T-cell (primary cell): ENCODE results near the gene MIR17HG. TPM values are rescaled to one million over a fixed set of nuclear protein-coding genes. Genes with fewer than 3 reads are reported as not detected.

ENCODE experiments used
- ATAC-seq, 4 experiments: fragments of 200-7000 bp in 3 of 4; fragments of 150-1000 bp in 1 of 4; cut with Tn5 transposase; replicated peaks in 1 of 4; 1 replicate in 3 of 4; 2 replicates in 1 of 4; pipeline ENCODE4 v1.10.0; 2021; ENCODE audit warnings: moderate library complexity in 3 of 4, mild to moderate bottlenecking in 2 of 4, moderate number of reproducible peaks in 1 of 4
- CTCF ChIA-PET, 2 donors: fragments of 300-600 bp; sonication (Branson Sonifier 250); formaldehyde crosslinking; loops; one replicate each; lab custom pipeline; 2022; ENCODE audit warnings: antibody characterized with exemption in 2 of 2; lab: Charles Lee
- POLR2A ChIA-PET, 2 donors: fragments of 300-600 bp; sonication (Branson Sonifier 250); formaldehyde crosslinking; loops; one replicate each; lab custom pipeline; 2022; ENCODE audit warnings: antibody characterized with exemption in 2 of 2; lab: Charles Lee
- DNase-seq, 35 experiments: peaks; one replicate each; pipeline versions ENCODE4 v3.0.0 to v3.0.0-alpha.2; 2013 to 2023
- H3K27ac ChIP-seq: one replicate; pipeline ENCODE4 v1.5.1; 2013; ENCODE audit warnings: low read length
- H3K27me3 ChIP-seq, 2 experiments: replicated peaks in 1 of 2; 1 replicate in 1 of 2; 2 replicates in 1 of 2; pipeline versions ENCODE4 v1.6.1 to v1.7.0; 2013; ENCODE audit warnings: low read length in 1 of 2, mixed read lengths in 1 of 2; ENCODE audit not compliant: control insufficient read depth in 2 of 2, insufficient read depth in 2 of 2; ENCODE audit errors: extremely low read depth in 1 of 2
- H3K36me3 ChIP-seq, 2 donors: 1 replicate in 1 of 2; 2 replicates in 1 of 2; pipeline versions ENCODE4 v1.6.1 to v1.7.0; 2013; ENCODE audit warnings: low read length in 1 of 2; ENCODE audit not compliant: control insufficient read depth in 2 of 2, insufficient read depth in 1 of 2; ENCODE audit errors: extremely low read depth in 1 of 2
- H3K4me1 ChIP-seq, 2 experiments: 1 replicate in 1 of 2; 2 replicates in 1 of 2; pipeline versions ENCODE4 v1.6.1 to v1.7.0; 2013; ENCODE audit warnings: low read length in 2 of 2, mixed read lengths in 1 of 2; ENCODE audit not compliant: insufficient read depth in 2 of 2, control insufficient read depth in 1 of 2; ENCODE audit errors: extremely low read depth in 1 of 2
- H3K4me3 ChIP-seq, 2 donors: 1 replicate in 1 of 2; 2 replicates in 1 of 2; pipeline versions ENCODE4 v1.5.1 to v1.7.0; 2013; ENCODE audit warnings: mild to moderate bottlenecking in 2 of 2, low read length in 1 of 2, moderate library complexity in 1 of 2; ENCODE audit not compliant: control insufficient read depth in 1 of 2; ENCODE audit errors: extremely low read depth in 1 of 2
- H3K9me3 ChIP-seq: 2 replicates; pipeline ENCODE4 v1.7.0; 2013
- H3K27ac Mint-ChIP-seq, 2 donors: one replicate each; pipeline ENCODE4 v1.8.0; 2020 to 2021; ENCODE audit warnings: mild to moderate bottlenecking in 2 of 2, mixed read lengths in 2 of 2
- H3K27me3 Mint-ChIP-seq, 2 donors: one replicate each; pipeline ENCODE4 v1.8.0; 2021 to 2022; ENCODE audit warnings: mixed read lengths in 2 of 2
- H3K36me3 Mint-ChIP-seq: one replicate; pipeline ENCODE4 v1.8.0; 2021; ENCODE audit warnings: mixed read lengths
- H3K4me1 Mint-ChIP-seq, 3 donors: one replicate each; pipeline ENCODE4 v1.8.0; 2020 to 2022; ENCODE audit warnings: mixed read lengths in 3 of 3, mild to moderate bottlenecking in 1 of 3
- H3K4me3 Mint-ChIP-seq, 3 donors: one replicate each; pipeline ENCODE4 v1.8.0; 2020 to 2022; ENCODE audit warnings: mild to moderate bottlenecking in 3 of 3, mixed read lengths in 3 of 3, moderate library complexity in 3 of 3
- H3K9me3 Mint-ChIP-seq, 3 donors: one replicate each; pipeline ENCODE4 v1.8.0; 2020 to 2022; ENCODE audit warnings: mixed read lengths in 3 of 3
- WGBS: methylation state at CpG from one replicate; pipeline ENCODE4 v1.1.5; 2013; ENCODE audit warnings: missing lambda C conversion rate; ENCODE audit not compliant: insufficient coverage; 5-methylcytosine and 5-hydroxymethylcytosine counted together
- total RNA-seq, 35 experiments: library from RNA in 6 of 35; stranded (reverse) in 6 of 35; fragments of 120-200 nt in 1 of 35; gene quantifications; one replicate each; pipeline versions ENCODE4 v1.2.1 to v1.2.4 and lab custom pipeline; 2013 to 2026

MIR17HG gene
- total RNA-seq, 5 donors from 2014 or later (not counting 1 experiment from before 2014, with no cell fraction given): 9.4 to 15.1 (median 11.2) TPM

DNA sequence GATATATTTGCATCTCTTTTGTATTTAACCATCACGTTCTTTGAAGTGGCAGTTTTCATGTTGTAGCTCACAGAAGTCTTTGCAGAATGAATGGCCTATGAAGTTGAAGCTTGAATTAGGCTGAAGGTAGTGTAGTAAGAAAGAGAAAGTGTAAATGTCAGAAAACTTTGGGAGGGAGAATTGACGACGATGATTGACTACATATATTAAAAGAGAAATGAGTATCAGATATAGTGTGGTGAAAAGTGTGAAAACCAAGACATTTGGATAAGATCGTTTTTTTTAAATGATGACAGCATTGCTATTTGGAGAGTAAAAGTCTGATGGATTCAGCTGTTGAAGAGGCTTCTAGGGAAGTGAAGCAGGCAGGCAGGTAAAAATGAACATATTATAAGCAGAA, 36.3 kb downstream of the MIR17HG start:
- WGBS: 33% methylated on average over 1 of the region's 4 CpGs
- H3K4me3 Mint-ChIP-seq: no peak overlapping the region
- no peak overlapping the region for H3K27ac Mint-ChIP-seq
- Histone ChIP-seq H3K36me3 (no peaks in the 10 kb centered on the region), H3K27me3 (no peaks in the 10 kb centered on the region), H3K9me3 (no peaks in the 10 kb centered on the region), H3K27ac (no peak overlapping the region), H3K4me1 (no peaks in the 10 kb centered on the region), H3K4me3 (no peak overlapping the region)
- ATAC-seq (no peak), DNase-seq (no peak)
- H3K27me3 Mint-ChIP-seq: peaks cover 9 to 20% of the 10 kb centered on the region in 2 donors
- CTCF ChIA-PET: no interaction called here
- POLR2A ChIA-PET: no interaction called here
- H3K9me3 Mint-ChIP-seq: peaks cover 0 to 3% (median 2%) of the 10 kb centered on the region in 3 donors
- H3K4me1 Mint-ChIP-seq: peaks cover 0 to 3% (median 0%) of the 10 kb centered on the region in 3 donors
- no peaks in the 10 kb centered on the region for H3K36me3 Mint-ChIP-seq

GRCh38 chr13:91384896-91385295, 37.4 kb downstream of the MIR17HG start:
- no peaks in the 10 kb centered on the region for H3K27me3 ChIP-seq
- Mint-ChIP-seq H3K36me3 (no peaks in the 10 kb centered on the region), H3K27ac (no peak overlapping the region), H3K4me1 (peaks cover 0 to 3% (median 0%) of the 10 kb centered on the region in 3 donors), H3K27me3 (peaks cover 17 to 25% of the 10 kb centered on the region in 2 donors), H3K4me3 (no peak overlapping the region), H3K9me3 (no peaks in the 10 kb centered on the region)
- ATAC-seq (no peak), DNase-seq (no peak)
- H3K4me1 ChIP-seq: no peaks in the 10 kb centered on the region
- CTCF ChIA-PET: interaction anchor here in 1 of 2 donors (0.7 kb wide), 1 partner anchor 8 kb away, joined by 3 read pairs; no protein-coding TSS in a partner anchor
- H3K36me3 ChIP-seq: no peaks in the 10 kb centered on the region
- 100% methylated on average over 1 of the region's 2 CpGs for WGBS
- no peaks in the 10 kb centered on the region for H3K9me3 ChIP-seq
- H3K27ac ChIP-seq: no peak overlapping the region
- POLR2A ChIA-PET: no interaction called here
- H3K4me3 ChIP-seq: no peak overlapping the region

- WGBS: 83% methylated on average over 1 of the region's 2 CpGs
- peaks cover 40 to 46% of the 10 kb centered on the region in 2 donors for H3K27me3 Mint-ChIP-seq
- no peak overlapping the region for H3K27ac Mint-ChIP-seq
- POLR2A ChIA-PET: interaction anchor here in 1 of 2 donors (0.6 kb wide), 1 partner anchor 12 kb away, joined by 3 read pairs; no protein-coding TSS in a partner anchor
- no peak overlapping the region for H3K4me3 Mint-ChIP-seq
- H3K27me3 ChIP-seq: peaks cover 2 to 6% of the 10 kb centered on the region in 2 experiments
- CTCF ChIA-PET: interaction anchor here (0.6 to 2.5 kb wide), 2 partner anchors 18 to 57 kb away, joined by 3 to 10 read pairs; no protein-coding TSS in a partner anchor
- no peak for ATAC-seq
- no peaks in the 10 kb centered on the region for H3K4me1 Mint-ChIP-seq
- DNase-seq: no peak
- H3K9me3 Mint-ChIP-seq: no peaks in the 10 kb centered on the region
- no peaks in the 10 kb centered on the region for H3K4me1 ChIP-seq
- H3K4me3 ChIP-seq: no peak overlapping the region
- H3K27ac ChIP-seq: no peak overlapping the region
- no peaks in the 10 kb centered on the region for H3K36me3 ChIP-seq
- H3K9me3 ChIP-seq: no peaks in the 10 kb centered on the region
- no peaks in the 10 kb centered on the region for H3K36me3 Mint-ChIP-seq
Observed at GRCh38 chr13:91389186-91389585, 41.7 kb downstream of the MIR17HG start.

DNA sequence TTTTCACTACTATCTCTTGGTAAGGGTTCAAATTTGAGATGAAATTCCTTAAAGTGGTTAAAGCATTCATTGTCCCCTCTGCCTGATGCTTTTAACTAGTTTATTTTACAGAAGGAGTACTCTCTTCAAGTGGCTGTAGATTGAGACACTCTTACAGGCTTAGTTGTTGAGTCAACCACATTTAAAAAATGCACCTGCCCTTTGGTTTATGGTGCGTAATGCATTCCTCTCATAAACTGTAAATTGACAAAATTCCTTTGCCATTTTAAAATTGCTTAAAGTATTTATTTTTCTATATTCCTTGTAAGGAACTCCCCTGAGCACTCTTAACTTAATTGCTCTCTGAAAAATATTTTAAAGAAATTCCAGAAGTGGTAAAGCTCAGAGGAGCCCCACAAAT, 50.1 kb downstream of the MIR17HG start:
- Mint-ChIP-seq H3K4me1 (peaks cover 6 to 16% (median 14%) of the 10 kb centered on the region in 3 donors), H3K27ac (no peak overlapping the region), H3K27me3 (peaks cover 26 to 56% of the 10 kb centered on the region in 2 donors), H3K36me3 (no peaks in the 10 kb centered on the region), H3K4me3 (peak overlapping the region in 1 of 3 donors; percentile 80), H3K9me3 (no peaks in the 10 kb centered on the region)
- WGBS: no CpG with 5 or more reads among the region's 1 CpG
- Histone ChIP-seq H3K36me3 (no peaks in the 10 kb centered on the region), H3K4me1 (peaks cover 0 to 13% of the 10 kb centered on the region in 2 experiments), H3K4me3 (no peak overlapping the region), H3K27ac (no peak overlapping the region), H3K9me3 (no peaks in the 10 kb centered on the region), H3K27me3 (peaks cover 10 to 40% of the 10 kb centered on the region in 2 experiments)
- POLR2A ChIA-PET: no interaction called here
- ATAC-seq: no peak
- DNase-seq: no peak
- CTCF ChIA-PET: no interaction called here

- H3K9me3 Mint-ChIP-seq: no peaks in the 10 kb centered on the region
- ChIA-PET POLR2A (no interaction called here), CTCF (no interaction called here)
- Histone ChIP-seq H3K27ac (no peak within 1 kb of the TSS), H3K4me3 (peak within 1 kb of the TSS; percentile 53 to 58), H3K9me3 (no peaks in the 10 kb centered on the region), H3K4me1 (peaks cover 0 to 13% of the 10 kb centered on the region in 2 experiments), H3K27me3 (peaks cover 10 to 44% of the 10 kb centered on the region in 2 experiments), H3K36me3 (no peaks in the 10 kb centered on the region)
- H3K27ac Mint-ChIP-seq: peak within 1 kb of the TSS; percentile 44 to 69
- H3K4me3 Mint-ChIP-seq: peak within 1 kb of the TSS; percentile 74 to 80 (median 76)
- ATAC-seq (peak; percentile 97 to 100 (median 98)), DNase-seq (peak; percentile 51 to 89 (median 74))
- no peaks in the 10 kb centered on the region for H3K36me3 Mint-ChIP-seq
- peaks cover 6 to 16% (median 14%) of the 10 kb centered on the region in 3 donors for H3K4me1 Mint-ChIP-seq
- peaks cover 26 to 64% of the 10 kb centered on the region in 2 donors for H3K27me3 Mint-ChIP-seq
- WGBS: 2% methylated on average over 69 of the region's 76 CpGs
Observed at GRCh38 chr13:91398413-91399188, 51.1 kb downstream of the MIR17HG start, which contains the start of gene GPC5. Gene GPC5, plus strand, starts transcription at chr13:91398621.

DNA sequence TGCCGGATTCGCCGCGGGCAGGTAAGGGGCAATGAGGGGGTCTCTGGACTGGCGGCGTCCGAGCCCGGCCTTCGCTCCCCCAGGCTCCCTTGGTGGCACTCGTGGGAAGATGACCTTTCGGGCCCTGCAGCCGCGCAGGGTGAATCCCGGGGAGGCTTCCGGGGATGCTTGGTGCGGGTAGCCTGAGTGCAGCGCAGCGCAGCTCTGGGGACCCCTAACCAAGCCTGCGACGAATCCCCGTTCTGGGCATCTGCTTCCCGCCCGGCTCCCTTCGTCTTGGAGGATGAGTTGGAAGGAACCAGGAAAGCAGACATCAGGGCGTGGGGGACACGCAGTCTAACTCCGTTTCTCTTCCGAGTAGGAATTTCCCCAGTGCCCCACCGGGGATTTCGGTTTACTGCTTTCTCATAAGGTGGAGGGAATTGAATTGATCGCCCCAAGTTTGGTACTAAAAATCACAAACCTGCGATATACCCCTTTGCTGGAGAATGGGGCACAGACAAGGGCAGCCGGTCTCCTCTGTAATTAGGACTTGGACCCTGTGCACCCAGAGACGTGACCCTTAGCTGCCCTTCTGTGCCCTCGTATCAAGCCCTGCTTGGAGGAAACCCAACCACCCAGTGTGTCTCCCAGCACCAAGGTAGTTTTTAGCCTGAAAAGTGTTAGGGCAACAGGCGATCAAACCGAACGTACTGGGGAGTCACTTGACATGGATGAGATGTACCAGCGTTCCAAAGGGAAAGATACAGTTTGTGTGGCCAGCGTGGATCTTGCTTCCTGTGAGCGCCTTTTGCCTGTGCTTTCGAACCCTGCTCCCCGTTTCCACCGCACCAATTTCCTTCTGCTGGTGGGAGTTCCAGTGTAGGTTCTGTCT, 51.9 kb downstream of the MIR17HG start:
- no peak overlapping the region for H3K27ac Mint-ChIP-seq
- peaks cover 18 to 59% of the 10 kb centered on the region in 2 donors for H3K27me3 Mint-ChIP-seq
- POLR2A ChIA-PET: no interaction called here
- CTCF ChIA-PET: no interaction called here
- H3K4me3 ChIP-seq: peak overlapping the region; percentile 53 to 58
- H3K27ac ChIP-seq: no peak overlapping the region
- H3K36me3 ChIP-seq: no peaks in the 10 kb centered on the region
- peak in 2 of 4 experiments; percentile 6 to 14 for ATAC-seq
- 25% methylated on average over 36 of the region's 44 CpGs for WGBS
- H3K4me1 Mint-ChIP-seq: peaks cover 6 to 16% (median 14%) of the 10 kb centered on the region in 3 donors
- no peaks in the 10 kb centered on the region for H3K9me3 ChIP-seq
- H3K27me3 ChIP-seq: peaks cover 8 to 36% of the 10 kb centered on the region in 2 experiments
- H3K4me3 Mint-ChIP-seq: peak overlapping the region; percentile 70 to 80 (median 70)
- DNase-seq: peak in 5 of 35 experiments; percentile 1 to 35 (median 7)
- no peaks in the 10 kb centered on the region for H3K36me3 Mint-ChIP-seq
- H3K4me1 ChIP-seq: peaks cover 0 to 13% of the 10 kb centered on the region in 2 experiments
- no peaks in the 10 kb centered on the region for H3K9me3 Mint-ChIP-seq
